DOHH2 (cell line): Measurements from ENCODE around the gene ACTN3.

ENCODE experiments used
- H3F3A ChIP-seq: fragments of 200-600 bp; sonication (generic), shearing (Covaris generic); 2 replicates; pipeline ENCODE4 v1.6.0; 2016; ENCODE audit warnings: antibody characterized with exemption, mild to moderate bottlenecking; ENCODE audit not compliant: control insufficient read depth, insufficient read depth
- H3K27ac ChIP-seq: fragments of 200-600 bp; sonication (generic); 2 replicates; pipeline ENCODE4 v1.5.1; 2014; ENCODE audit warnings: low read depth, mild to moderate bottlenecking, low read length, moderate library complexity
- H3K27me3 ChIP-seq: fragments of 200-600 bp; sonication (generic); 2 replicates; pipeline ENCODE4 v1.6.1; 2014; ENCODE audit warnings: mild to moderate bottlenecking, low read length, mixed read lengths; ENCODE audit not compliant: control insufficient read depth
- H3K36me3 ChIP-seq: fragments of 200-600 bp; sonication (generic); 2 replicates; pipeline ENCODE4 v1.6.1; 2014; ENCODE audit warnings: mild to moderate bottlenecking, low read length, moderate library complexity, mixed read lengths; ENCODE audit not compliant: control insufficient read depth
- H3K4me1 ChIP-seq: fragments of 200-600 bp; sonication (generic); 2 replicates; pipeline ENCODE4 v1.6.1; 2014; ENCODE audit warnings: mild to moderate bottlenecking, low read length, mixed read lengths; ENCODE audit not compliant: control insufficient read depth
- H3K4me2 ChIP-seq: fragments of 200-600 bp; sonication (generic); 2 replicates; pipeline ENCODE4 v1.6.0; 2014; ENCODE audit warnings: mild to moderate bottlenecking, low read length, moderate library complexity
- H3K4me3 ChIP-seq: fragments of 200-600 bp; sonication (generic); 2 replicates; pipeline ENCODE4 v1.5.1; 2014; ENCODE audit warnings: mild to moderate bottlenecking, low read length, mixed read lengths
- H3K79me2 ChIP-seq: fragments of 200-600 bp; sonication (generic); 2 replicates; pipeline ENCODE4 v1.6.1; 2014; ENCODE audit warnings: mild to moderate bottlenecking, low read length, mixed read lengths; ENCODE audit not compliant: control insufficient read depth
- H3K9me2 ChIP-seq: fragments of 200-600 bp; sonication (generic); replicated peaks from 2 replicates; pipeline ENCODE4 v1.6.1; 2014; ENCODE audit warnings: mild to moderate bottlenecking, low read length, mixed read lengths; ENCODE audit not compliant: control insufficient read depth
- H3K9me3 ChIP-seq: fragments of 200-600 bp; sonication (generic); 2 replicates; pipeline ENCODE4 v1.6.1; 2014; ENCODE audit warnings: antibody characterized with exemption, low read length, mixed read lengths; ENCODE audit not compliant: control insufficient read depth, insufficient read depth
- H4K20me1 ChIP-seq: fragments of 200-600 bp; sonication (generic); 2 replicates; pipeline ENCODE4 v1.6.0; 2014; ENCODE audit warnings: low read depth, mild to moderate bottlenecking, antibody characterized with exemption, low read length, moderate library complexity; ENCODE audit not compliant: control insufficient read depth, insufficient read depth
- EZH2phosphoT487 ChIP-seq: fragments of 200-600 bp; sonication (generic); IDR thresholded peaks from 2 replicates; pipeline ENCODE4 v1.6.1; 2017; ENCODE audit warnings: borderline replicate concordance, mild to moderate bottlenecking, antibody characterized with exemption, low read length, moderate library complexity, mixed read lengths
- TF ChIP-seq, protein P1 (sequence below): fragments of 200-600 bp; sonication (generic); IDR thresholded peaks from one replicate; pipeline ENCODE4 v1.5.1; 2014; ENCODE audit warnings: antibody characterized with exemption, mild to moderate bottlenecking, low read depth, low read length; ENCODE audit not compliant: poor library complexity, severe bottlenecking

Gene ACTN3

DNA sequence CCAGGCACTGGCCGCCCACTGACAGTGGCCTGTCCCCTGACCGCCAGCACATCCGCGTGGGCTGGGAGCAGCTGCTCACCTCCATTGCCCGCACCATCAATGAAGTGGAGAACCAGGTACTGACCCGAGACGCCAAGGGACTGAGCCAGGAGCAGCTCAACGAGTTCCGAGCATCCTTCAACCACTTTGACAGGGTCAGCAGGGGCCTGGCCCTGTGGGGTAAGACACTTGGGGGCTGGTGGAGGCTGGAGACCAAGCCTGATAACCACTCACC is 15.2 kb downstream of the ACTN3 start:
- Histone ChIP-seq H3K36me3 (no peaks in the 10 kb centered on the region), H4K20me1 (no peaks in the 10 kb centered on the region), H3F3A (no peaks in the 10 kb centered on the region), H3K9me2 (no peaks in the 10 kb centered on the region), H3K27ac (no peak overlapping the region), H3K27me3 (peaks cover 8% of the 10 kb centered on the region), H3K9me3 (no peaks in the 10 kb centered on the region), H3K4me1 (no peaks in the 10 kb centered on the region), H3K4me3 (no peak overlapping the region), H3K79me2 (no peaks in the 10 kb centered on the region), H3K4me2 (no peak overlapping the region)
- TF ChIP-seq, protein P1, sequence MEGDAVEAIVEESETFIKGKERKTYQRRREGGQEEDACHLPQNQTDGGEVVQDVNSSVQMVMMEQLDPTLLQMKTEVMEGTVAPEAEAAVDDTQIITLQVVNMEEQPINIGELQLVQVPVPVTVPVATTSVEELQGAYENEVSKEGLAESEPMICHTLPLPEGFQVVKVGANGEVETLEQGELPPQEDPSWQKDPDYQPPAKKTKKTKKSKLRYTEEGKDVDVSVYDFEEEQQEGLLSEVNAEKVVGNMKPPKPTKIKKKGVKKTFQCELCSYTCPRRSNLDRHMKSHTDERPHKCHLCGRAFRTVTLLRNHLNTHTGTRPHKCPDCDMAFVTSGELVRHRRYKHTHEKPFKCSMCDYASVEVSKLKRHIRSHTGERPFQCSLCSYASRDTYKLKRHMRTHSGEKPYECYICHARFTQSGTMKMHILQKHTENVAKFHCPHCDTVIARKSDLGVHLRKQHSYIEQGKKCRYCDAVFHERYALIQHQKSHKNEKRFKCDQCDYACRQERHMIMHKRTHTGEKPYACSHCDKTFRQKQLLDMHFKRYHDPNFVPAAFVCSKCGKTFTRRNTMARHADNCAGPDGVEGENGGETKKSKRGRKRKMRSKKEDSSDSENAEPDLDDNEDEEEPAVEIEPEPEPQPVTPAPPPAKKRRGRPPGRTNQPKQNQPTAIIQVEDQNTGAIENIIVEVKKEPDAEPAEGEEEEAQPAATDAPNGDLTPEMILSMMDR = no peak
- TF ChIP-seq EZH2phosphoT487 = no peak

GRCh38 chr11:66562275-66562674 is 15.6 kb downstream of the ACTN3 start:
- Histone ChIP-seq H3K9me3 (no peaks in the 10 kb centered on the region), H3K9me2 (no peaks in the 10 kb centered on the region), H4K20me1 (no peaks in the 10 kb centered on the region), H3K79me2 (no peaks in the 10 kb centered on the region), H3K4me2 (no peak overlapping the region), H3K27me3 (peaks cover 11% of the 10 kb centered on the region), H3K4me3 (no peak overlapping the region), H3K4me1 (no peaks in the 10 kb centered on the region), H3K36me3 (no peaks in the 10 kb centered on the region), H3F3A (no peaks in the 10 kb centered on the region), H3K27ac (no peak overlapping the region)
- TF ChIP-seq, protein P1 = no peak
- TF ChIP-seq EZH2phosphoT487 = no peak

- Histone ChIP-seq H4K20me1 (no peaks in the 10 kb centered on the region), H3K9me3 (no peaks in the 10 kb centered on the region), H3F3A (no peaks in the 10 kb centered on the region), H3K79me2 (no peaks in the 10 kb centered on the region), H3K9me2 (no peaks in the 10 kb centered on the region), H3K36me3 (no peaks in the 10 kb centered on the region), H3K4me1 (peaks cover 3% of the 10 kb centered on the region), H3K27ac (no peak overlapping the region), H3K4me2 (no peak overlapping the region), H3K4me3 (no peak overlapping the region), H3K27me3 (peaks cover 19% of the 10 kb centered on the region)
- no peak for TF ChIP-seq EZH2phosphoT487
These were observed 16.3 kb downstream of the ACTN3 start for GRCh38 chr11:66562907-66563583.

GRCh38 chr11:66563832-66564231 is 17.1 kb downstream of the ACTN3 start:
- Histone ChIP-seq H4K20me1 (no peaks in the 10 kb centered on the region), H3K9me3 (no peaks in the 10 kb centered on the region), H3K4me3 (no peak overlapping the region), H3K27ac (no peak overlapping the region), H3K4me1 (peaks cover 11% of the 10 kb centered on the region), H3K79me2 (no peaks in the 10 kb centered on the region), H3K36me3 (no peaks in the 10 kb centered on the region), H3F3A (no peaks in the 10 kb centered on the region), H3K9me2 (no peaks in the 10 kb centered on the region), H3K4me2 (no peak overlapping the region), H3K27me3 (peaks cover 24% of the 10 kb centered on the region)
- TF ChIP-seq EZH2phosphoT487 = no peak
- TF ChIP-seq, protein P1 = no peak
